ENCODE results near the gene PARP12. TPM values are rescaled to one million over a fixed set of nuclear protein-coding genes. Genes with fewer than 3 reads are reported as not detected.

The PARP12 gene
- polyA plus RNA-seq, 1 donor (not counting 4 experiments of a cell fraction or from before 2014, with no cell fraction given), result 66.0 TPM

GRCh38 chr7:140036224-140036962 lies 26.4 kb downstream of the PARP12 start:
- Histone ChIP-seq H3K27ac (ENCODE audit: control insufficient read depth, insufficient read depth, low read length) (peak overlapping the region; percentile 99), H3K4me2 (ENCODE audit: control insufficient read depth, extremely low read depth, insufficient read depth, low read depth, low read length) (no peak overlapping the region)
- dilution Hi-C loops (cut with MboI; ENCODE audit: extremely low pct_ligation_motif_present, low sequenced_read_pairs), result no loop called here

GRCh38 chr7:140035400-140036223 lies 27.1 kb downstream of the PARP12 start:
- Histone ChIP-seq H3K36me3 (ENCODE audit: control insufficient read depth in 2 of 2, extremely low read depth in 1 of 2, insufficient read depth in 2 of 2, low read length in 2 of 2) (peaks cover 5 to 25% of the 10 kb centered on the region in 2 experiments), H3K4me1 (ENCODE audit: control insufficient read depth, extremely low read depth, insufficient read depth, low read length) (peaks cover 41% of the 10 kb centered on the region), H4K20me1 (ENCODE audit: control insufficient read depth, extremely low read depth, insufficient read depth, low read length) (no peaks in the 10 kb centered on the region), H3K9me1 (ENCODE audit: control insufficient read depth, extremely low read depth, insufficient read depth, low read length) (no peaks in the 10 kb centered on the region), H3K27me3 (ENCODE audit: control insufficient read depth, extremely low read depth, insufficient read depth, low read length) (no peaks in the 10 kb centered on the region), H3K4me2 (ENCODE audit: control insufficient read depth, extremely low read depth, insufficient read depth, low read depth, low read length) (peak overlapping the region; percentile 26), H2AFZ (ENCODE audit: control insufficient read depth, low read length) (no peak overlapping the region), H3K9ac (ENCODE audit: control insufficient read depth, extremely low read depth, insufficient read depth, low read length) (no peak overlapping the region), H3K27ac (ENCODE audit: control insufficient read depth, insufficient read depth, low read length) (peak overlapping the region; percentile 99), H3K79me2 (ENCODE audit: control insufficient read depth, insufficient read depth, low read length) (no peaks in the 10 kb centered on the region), H3K9me3 (ENCODE audit: control insufficient read depth, low read depth, low read length) (no peaks in the 10 kb centered on the region), H3K4me3 (ENCODE audit: control insufficient read depth in 2 of 3, extremely low read depth in 1 of 3, insufficient read depth in 2 of 3, low read depth in 1 of 3, low read length in 3 of 3) (no peak overlapping the region)
- dilution Hi-C loops (cut with MboI; ENCODE audit: extremely low pct_ligation_motif_present, low sequenced_read_pairs), result no loop called here
- no peak for TF ChIP-seq EZH2 (IDR thresholded peaks at IDR 0.05; ENCODE audit: low read length)
- peak; percentile 87 for FAIRE-seq
- no peak for DNase-seq (ENCODE audit: low read depth, low spot score)

More at GRCh38 chr7:140036224-140036962, 26.4 kb downstream of the PARP12 start:
- Histone ChIP-seq H3K9me3 (ENCODE audit: control insufficient read depth, low read depth, low read length) (no peaks in the 10 kb centered on the region), H3K79me2 (ENCODE audit: control insufficient read depth, insufficient read depth, low read length) (no peaks in the 10 kb centered on the region), H3K36me3 (ENCODE audit: control insufficient read depth in 2 of 2, extremely low read depth in 1 of 2, insufficient read depth in 2 of 2, low read length in 2 of 2) (peaks cover 5 to 26% of the 10 kb centered on the region in 2 experiments), H3K4me1 (ENCODE audit: control insufficient read depth, extremely low read depth, insufficient read depth, low read length) (peaks cover 41% of the 10 kb centered on the region), H3K4me3 (ENCODE audit: control insufficient read depth in 2 of 3, extremely low read depth in 1 of 3, insufficient read depth in 2 of 3, low read depth in 1 of 3, low read length in 3 of 3) (no peak overlapping the region), H2AFZ (ENCODE audit: control insufficient read depth, low read length) (no peak overlapping the region), H4K20me1 (ENCODE audit: control insufficient read depth, extremely low read depth, insufficient read depth, low read length) (no peaks in the 10 kb centered on the region), H3K27me3 (ENCODE audit: control insufficient read depth, extremely low read depth, insufficient read depth, low read length) (no peaks in the 10 kb centered on the region), H3K9me1 (ENCODE audit: control insufficient read depth, extremely low read depth, insufficient read depth, low read length) (no peaks in the 10 kb centered on the region), H3K9ac (ENCODE audit: control insufficient read depth, extremely low read depth, insufficient read depth, low read length) (no peak overlapping the region)
- DNase-seq (ENCODE audit: low read depth, low spot score), result no peak
- FAIRE-seq, result no peak
- TF ChIP-seq CTCF (optimal IDR thresholded peaks at IDR 0.05 in 1 of 3, IDR thresholded peaks at IDR 0.05 in 1 of 3, conservative IDR thresholded peaks at IDR 0.05 in 1 of 3; ENCODE audit: extremely low read depth in 1 of 3, insufficient read depth in 2 of 3, low read length in 3 of 3) (no peak), EZH2 (IDR thresholded peaks at IDR 0.05; ENCODE audit: low read length) (no peak)

Data from keratinocyte (primary cell).